ENCODE data around the gene ALG3.

DNA sequence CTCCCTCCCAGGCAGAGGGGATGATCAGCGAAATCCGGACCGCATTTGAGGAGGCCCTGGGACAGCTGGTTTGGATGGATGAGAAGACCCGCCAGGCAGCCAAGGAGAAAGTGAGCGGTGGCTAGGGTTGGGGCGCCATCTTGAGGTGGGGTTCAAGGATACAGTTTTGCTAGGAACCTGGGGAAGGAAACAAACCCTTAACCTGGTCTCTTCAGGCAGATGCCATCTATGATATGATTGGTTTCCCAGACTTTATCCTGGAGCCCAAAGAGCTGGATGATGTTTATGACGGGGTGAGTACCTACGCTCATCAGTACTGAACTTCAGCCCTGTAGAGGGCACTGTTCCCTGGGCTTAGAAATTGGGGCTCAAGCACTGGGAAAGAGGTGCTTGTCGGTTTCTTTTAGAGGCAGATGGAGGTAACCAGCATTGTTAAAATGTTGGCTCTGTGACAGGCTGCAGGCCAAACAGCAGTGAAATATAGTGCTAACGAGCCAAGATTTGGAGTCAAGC is 40.7 kb upstream of the ALG3 start:
- TF ChIP-seq, protein P1, sequence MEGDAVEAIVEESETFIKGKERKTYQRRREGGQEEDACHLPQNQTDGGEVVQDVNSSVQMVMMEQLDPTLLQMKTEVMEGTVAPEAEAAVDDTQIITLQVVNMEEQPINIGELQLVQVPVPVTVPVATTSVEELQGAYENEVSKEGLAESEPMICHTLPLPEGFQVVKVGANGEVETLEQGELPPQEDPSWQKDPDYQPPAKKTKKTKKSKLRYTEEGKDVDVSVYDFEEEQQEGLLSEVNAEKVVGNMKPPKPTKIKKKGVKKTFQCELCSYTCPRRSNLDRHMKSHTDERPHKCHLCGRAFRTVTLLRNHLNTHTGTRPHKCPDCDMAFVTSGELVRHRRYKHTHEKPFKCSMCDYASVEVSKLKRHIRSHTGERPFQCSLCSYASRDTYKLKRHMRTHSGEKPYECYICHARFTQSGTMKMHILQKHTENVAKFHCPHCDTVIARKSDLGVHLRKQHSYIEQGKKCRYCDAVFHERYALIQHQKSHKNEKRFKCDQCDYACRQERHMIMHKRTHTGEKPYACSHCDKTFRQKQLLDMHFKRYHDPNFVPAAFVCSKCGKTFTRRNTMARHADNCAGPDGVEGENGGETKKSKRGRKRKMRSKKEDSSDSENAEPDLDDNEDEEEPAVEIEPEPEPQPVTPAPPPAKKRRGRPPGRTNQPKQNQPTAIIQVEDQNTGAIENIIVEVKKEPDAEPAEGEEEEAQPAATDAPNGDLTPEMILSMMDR (IDR thresholded peaks at IDR 0.05 in 2 of 3, conservative IDR thresholded peaks at IDR 0.05 in 1 of 3; ENCODE audit: insufficient read depth in 2 of 3, low read depth in 1 of 3, low read length in 3 of 3), result peak; percentile 84 to 92 (median 84)
- TF ChIP-seq TAF1 (IDR thresholded peaks at IDR 0.05; ENCODE audit: control insufficient read depth, extremely low read depth, insufficient read depth, low read length, severe bottlenecking), result no peak
- no peak for TF ChIP-seq POLR2AphosphoS5 (IDR thresholded peaks at IDR 0.05; ENCODE audit: control insufficient read depth, insufficient read depth, low read depth, low read length)
- no peak for TF ChIP-seq POLR2AphosphoS2 (IDR thresholded peaks at IDR 0.05; ENCODE audit: low read length)
- TF ChIP-seq, protein P2, sequence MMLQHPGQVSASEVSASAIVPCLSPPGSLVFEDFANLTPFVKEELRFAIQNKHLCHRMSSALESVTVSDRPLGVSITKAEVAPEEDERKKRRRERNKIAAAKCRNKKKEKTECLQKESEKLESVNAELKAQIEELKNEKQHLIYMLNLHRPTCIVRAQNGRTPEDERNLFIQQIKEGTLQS (IDR thresholded peaks at IDR 0.05), result no peak
- TF ChIP-seq, protein P2 (CRISPR knock-in tag; conservative IDR thresholded peaks at IDR 0.05), result no peak
- no peak for TF ChIP-seq NRF1 (conservative IDR thresholded peaks at IDR 0.05 in 1 of 2, IDR thresholded peaks at IDR 0.05 in 1 of 2)
- TF ChIP-seq ELF4 (CRISPR knock-in tag; IDR thresholded peaks at IDR 0.05), result no peak
- peak in 1 of 2 experiments; percentile 61; a peak in 1 of 3 replicates for TF ChIP-seq CBX3 (IDR thresholded peaks at IDR 0.05; ENCODE audit: borderline replicate concordance in 1 of 2, low read length in 2 of 2)
- no peak for TF ChIP-seq NBN (IDR thresholded peaks at IDR 0.05; ENCODE audit: low read depth)
- TF ChIP-seq RAD21 (CRISPR knock-in tag; conservative IDR thresholded peaks at IDR 0.05 in 1 of 2, IDR thresholded peaks at IDR 0.05 in 1 of 2), result peak; percentile 76 to 87
- TF ChIP-seq, protein P3, sequence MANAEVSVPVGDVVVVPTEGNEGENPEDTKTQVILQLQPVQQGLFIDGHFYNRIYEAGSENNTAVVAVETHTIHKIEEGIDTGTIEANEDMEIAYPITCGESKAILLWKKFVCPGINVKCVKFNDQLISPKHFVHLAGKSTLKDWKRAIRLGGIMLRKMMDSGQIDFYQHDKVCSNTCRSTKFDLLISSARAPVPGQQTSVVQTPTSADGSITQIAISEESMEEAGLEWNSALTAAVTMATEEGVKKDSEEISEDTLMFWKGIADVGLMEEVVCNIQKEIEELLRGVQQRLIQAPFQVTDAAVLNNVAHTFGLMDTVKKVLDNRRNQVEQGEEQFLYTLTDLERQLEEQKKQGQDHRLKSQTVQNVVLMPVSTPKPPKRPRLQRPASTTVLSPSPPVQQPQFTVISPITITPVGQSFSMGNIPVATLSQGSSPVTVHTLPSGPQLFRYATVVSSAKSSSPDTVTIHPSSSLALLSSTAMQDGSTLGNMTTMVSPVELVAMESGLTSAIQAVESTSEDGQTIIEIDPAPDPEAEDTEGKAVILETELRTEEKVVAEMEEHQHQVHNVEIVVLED (CRISPR knock-in tag; IDR thresholded peaks at IDR 0.05), result no peak

Data from K562 (cell line).